D721Med (cell line): ENCODE measurements around the gene FCHSD1.

ENCODE experiments used
- DNase-seq: peaks from one replicate; pipeline ENCODE4 v3.0.0; 2011; ENCODE audit warnings: low spot score; ENCODE audit not compliant: insufficient read length
- FAIRE-seq: peaks from 2 replicates; lab custom pipeline; 2011; peaks lifted over from hg19 to GRCh38; lab: Jason Lieb, UNC
- CTCF ChIP-seq: IDR thresholded peaks from 2 replicates; pipeline ENCODE4 v1.5.1; 2012; ENCODE audit warnings: mild to moderate bottlenecking, control low read depth; ENCODE audit not compliant: insufficient read depth; ENCODE audit errors: missing control alignments

FCHSD1 gene

GRCh38 chr5:141692533-141692888 lies 41.3 kb upstream of the FCHSD1 start:
- DNase-seq, result no peak
- no peak for TF ChIP-seq CTCF
- no peak for FAIRE-seq

GRCh38 chr5:141691867-141692532 lies 40.8 kb upstream of the FCHSD1 start:
- TF ChIP-seq CTCF, result peak; percentile 96
- FAIRE-seq, result no peak
- peak; percentile 73 for DNase-seq

GRCh38 chr5:141691286-141691866 lies 40.2 kb upstream of the FCHSD1 start:
- FAIRE-seq, result no peak
- TF ChIP-seq CTCF, result no peak
- no peak for DNase-seq

GRCh38 chr5:141686648-141687416 lies 35.6 kb upstream of the FCHSD1 start:
- TF ChIP-seq CTCF, result no peak
- DNase-seq (no peak), FAIRE-seq (no peak)

- no peak for FAIRE-seq
- no peak for TF ChIP-seq CTCF
- DNase-seq, result no peak
Observed at GRCh38 chr5:141685591-141685990, 34.4 kb upstream of the FCHSD1 start.

- FAIRE-seq, result no peak
- TF ChIP-seq CTCF, result no peak
- DNase-seq, result no peak
Observed at GRCh38 chr5:141683596-141684141, 32.5 kb upstream of the FCHSD1 start.
